Activated T-helper 1 cell treated with anti-CD3 and anti-CD28 coated beads, Interleukin-12 subunit alpha, Interleukin-12 subunit beta, Interleukin-2, Interleukin-4 antibody, amounts not matched to agents 30 ng/mL and 10 ng/mL and 1 ng/mL, durations not matched to agents 14 hours and 24 hours and 36 hours (primary cell): ENCODE results near the gene DSC1. TPM values are rescaled to one million over a fixed set of nuclear protein-coding genes. Genes with fewer than 3 reads are reported as not detected.

Experiments
- DNase-seq: peaks from one replicate; pipeline ENCODE4 v3.0.0; 2021; ENCODE audit warnings: low spot score
- H3K27ac Mint-ChIP-seq: one replicate; pipeline ENCODE4 v1.8.0; 2021; ENCODE audit warnings: mild to moderate bottlenecking, mixed read lengths
- H3K27me3 Mint-ChIP-seq: one replicate; pipeline ENCODE4 v1.8.0; 2022; ENCODE audit warnings: mild to moderate bottlenecking, moderate library complexity, mixed read lengths; ENCODE audit not compliant: insufficient read depth
- H3K36me3 Mint-ChIP-seq: one replicate; pipeline ENCODE4 v1.8.0; 2021; ENCODE audit warnings: low read depth, mixed read lengths
- H3K4me1 Mint-ChIP-seq: one replicate; pipeline ENCODE4 v1.8.0; 2021; ENCODE audit warnings: low read depth, mixed read lengths
- H3K4me3 Mint-ChIP-seq: one replicate; pipeline ENCODE4 v1.8.0; 2021; ENCODE audit warnings: mild to moderate bottlenecking, moderate library complexity, mixed read lengths
- H3K9me3 Mint-ChIP-seq: one replicate; pipeline ENCODE4 v1.8.0; 2021; ENCODE audit warnings: mixed read lengths
- intact Hi-C: fragments of 100-400 bp; cut with micrococcal nuclease; formaldehyde crosslinking; loops from one replicate; pipeline ENCODE4 v1.15.1; 2024
- total RNA-seq: library from RNA; stranded (reverse); gene quantifications from 2 replicates; pipeline ENCODE4 v1.2.3, GENCODE V29; 2022

DSC1 gene
- total RNA-seq, 1 donor from 2014 or later: not detected

DNA sequence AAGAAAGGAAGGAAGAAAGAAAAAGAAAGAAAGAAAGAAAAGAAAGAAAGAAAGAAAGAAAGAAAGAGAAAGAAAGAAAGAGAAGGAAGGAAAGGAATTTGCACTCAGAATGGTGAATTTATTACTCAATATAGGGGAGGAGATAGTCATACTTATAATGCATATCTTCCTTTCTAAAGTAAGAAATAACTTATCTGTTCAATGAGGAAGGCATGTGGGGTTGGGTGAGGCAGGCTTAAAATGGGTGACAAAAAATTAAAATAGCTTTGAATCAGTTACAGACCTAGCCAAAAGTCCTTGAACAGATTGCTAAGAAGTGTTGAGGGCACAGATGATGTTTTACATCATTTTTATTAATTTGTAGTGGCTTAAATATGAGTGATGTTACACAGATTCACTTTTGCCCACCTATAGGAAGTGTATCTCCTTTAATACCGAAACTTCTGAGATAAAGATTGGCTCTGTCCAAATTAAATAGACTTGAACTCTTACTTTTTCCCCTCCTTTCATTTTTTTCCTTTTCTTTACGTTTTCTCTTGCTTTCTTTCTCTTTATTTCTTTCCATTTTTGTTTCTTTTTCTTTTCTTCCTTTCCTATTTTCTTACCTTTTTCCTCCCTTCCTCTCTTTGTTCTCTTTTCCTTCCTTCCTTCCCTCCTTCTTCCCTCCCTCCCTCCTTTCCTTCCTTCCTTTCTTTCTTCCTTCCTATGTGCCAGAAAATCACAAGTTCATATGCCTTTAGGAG, 45.6 kb downstream of the DSC1 start:
- Mint-ChIP-seq H3K27me3 (no peaks in the 10 kb centered on the region), H3K4me3 (no peak overlapping the region), H3K27ac (no peak overlapping the region), H3K36me3 (no peaks in the 10 kb centered on the region), H3K4me1 (no peaks in the 10 kb centered on the region), H3K9me3 (peaks cover 5% of the 10 kb centered on the region)
- DNase-seq: no peak
- intact Hi-C loops: no loop called here

DNA sequence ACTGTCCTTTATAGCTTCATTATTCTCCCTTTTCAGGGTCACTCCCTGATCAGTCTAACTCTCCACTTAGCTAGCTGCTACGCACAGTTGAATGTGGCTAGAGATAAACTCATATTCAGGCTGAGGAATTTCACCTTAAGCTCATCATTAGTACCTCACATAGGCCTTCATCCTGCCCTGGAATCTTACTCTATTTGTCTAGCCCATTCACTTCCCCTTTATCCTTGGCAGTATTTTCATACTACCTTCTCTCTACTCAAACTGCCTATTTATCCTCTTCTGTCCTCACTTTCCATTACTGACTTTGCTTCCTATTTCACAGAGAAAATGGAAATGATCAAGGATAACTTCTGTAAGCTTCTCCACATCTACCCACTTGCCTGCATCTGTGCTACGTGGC, 49.9 kb downstream of the DSC1 start:
- no peak for DNase-seq
- intact Hi-C loops: no loop called here
- H3K27me3 Mint-ChIP-seq: no peaks in the 10 kb centered on the region
- H3K4me1 Mint-ChIP-seq: no peaks in the 10 kb centered on the region
- no peak overlapping the region for H3K4me3 Mint-ChIP-seq
- no peak overlapping the region for H3K27ac Mint-ChIP-seq
- no peaks in the 10 kb centered on the region for H3K36me3 Mint-ChIP-seq
- H3K9me3 Mint-ChIP-seq: no peaks in the 10 kb centered on the region

GRCh38 chr18:31105733-31106132, 56.9 kb downstream of the DSC1 start:
- no peak for DNase-seq
- Mint-ChIP-seq H3K27me3 (peaks cover 1% of the 10 kb centered on the region), H3K4me3 (no peak overlapping the region), H3K27ac (no peak overlapping the region), H3K4me1 (no peaks in the 10 kb centered on the region), H3K36me3 (no peaks in the 10 kb centered on the region), H3K9me3 (no peaks in the 10 kb centered on the region)
- intact Hi-C loops: no loop called here

GRCh38 chr18:31104444-31104843, 58.2 kb downstream of the DSC1 start:
- Mint-ChIP-seq H3K27me3 (peaks cover 7% of the 10 kb centered on the region), H3K36me3 (no peaks in the 10 kb centered on the region), H3K4me3 (no peak overlapping the region), H3K27ac (no peak overlapping the region), H3K4me1 (no peaks in the 10 kb centered on the region), H3K9me3 (no peaks in the 10 kb centered on the region)
- no peak for DNase-seq
- intact Hi-C loops: no loop called here

DNA sequence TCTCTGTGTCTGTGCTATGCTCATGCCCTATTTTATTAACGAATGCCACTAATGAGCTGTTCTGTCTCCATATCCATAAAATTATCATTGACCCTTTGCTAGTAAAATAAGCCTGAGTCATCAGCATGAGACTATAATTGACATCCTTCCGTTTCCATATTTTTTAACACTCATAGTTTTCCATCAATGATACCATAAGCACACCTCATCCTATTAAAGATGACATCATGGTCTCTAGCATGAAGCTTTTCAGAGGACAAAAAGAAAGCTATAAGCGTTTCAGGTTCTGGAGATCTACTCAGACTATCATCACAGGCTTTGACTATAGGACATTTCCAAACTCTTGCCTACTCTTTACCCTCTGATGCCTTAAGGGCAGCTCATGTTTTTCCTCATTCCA, 59.2 kb downstream of the DSC1 start:
- H3K4me1 Mint-ChIP-seq: no peaks in the 10 kb centered on the region
- no peak overlapping the region for H3K27ac Mint-ChIP-seq
- no peaks in the 10 kb centered on the region for H3K9me3 Mint-ChIP-seq
- H3K27me3 Mint-ChIP-seq: peaks cover 15% of the 10 kb centered on the region
- H3K4me3 Mint-ChIP-seq: no peak overlapping the region
- DNase-seq: no peak
- H3K36me3 Mint-ChIP-seq: no peaks in the 10 kb centered on the region
- intact Hi-C loops: no loop called here

GRCh38 chr18:31102941-31103340, 59.7 kb downstream of the DSC1 start:
- Mint-ChIP-seq H3K27ac (no peak overlapping the region), H3K4me1 (no peaks in the 10 kb centered on the region), H3K9me3 (no peaks in the 10 kb centered on the region), H3K4me3 (no peak overlapping the region), H3K27me3 (peaks cover 15% of the 10 kb centered on the region), H3K36me3 (no peaks in the 10 kb centered on the region)
- intact Hi-C loops: no loop called here
- no peak for DNase-seq

DNA sequence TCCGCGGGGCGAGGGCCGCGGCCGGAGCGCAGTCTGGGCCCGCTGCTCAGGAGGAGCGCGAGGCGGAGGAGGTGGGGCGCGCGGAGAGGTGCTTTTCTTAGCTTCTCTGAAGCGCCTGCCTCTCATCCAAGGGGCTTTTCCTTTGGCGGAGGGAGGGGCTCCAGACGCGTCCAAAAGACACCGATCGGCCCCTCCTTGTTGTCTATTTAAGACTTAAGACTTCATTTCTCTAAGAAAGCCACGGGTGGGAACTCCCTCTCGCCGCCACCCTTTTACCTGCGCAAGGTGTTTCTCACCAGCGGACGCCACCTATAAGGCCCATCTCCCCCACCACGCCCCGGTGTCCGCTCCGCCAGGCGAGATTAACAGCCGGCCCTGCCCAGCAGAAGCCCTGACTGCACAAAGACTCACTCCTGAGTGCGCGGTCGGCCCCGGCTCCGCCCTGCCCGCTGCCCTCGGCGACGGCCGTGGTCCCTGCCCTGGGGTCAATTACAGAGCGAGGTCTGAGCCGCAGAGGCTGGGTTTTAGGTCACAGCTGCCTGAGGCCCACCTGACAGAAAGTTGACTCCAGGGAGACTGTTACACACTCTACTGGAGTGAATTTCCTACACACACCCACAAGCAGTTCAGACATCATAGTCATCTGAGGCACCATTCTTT, 60.5 kb downstream of the DSC1 start, which contains the start of gene DSC2:
TSS of gene DSC2 (minus strand) at position 397 of the 660 bp plus-strand sequence. CDS start 450 bp downstream, outside the sequence.
- no peak within 1 kb of the TSS for H3K27ac Mint-ChIP-seq
- no peaks in the 10 kb centered on the region for H3K36me3 Mint-ChIP-seq
- H3K27me3 Mint-ChIP-seq: peaks cover 15% of the 10 kb centered on the region
- H3K4me3 Mint-ChIP-seq: no peak within 1 kb of the TSS
- intact Hi-C loops: no loop called here
- DNase-seq: no peak
- no peaks in the 10 kb centered on the region for H3K9me3 Mint-ChIP-seq
- H3K4me1 Mint-ChIP-seq: no peaks in the 10 kb centered on the region

DNA sequence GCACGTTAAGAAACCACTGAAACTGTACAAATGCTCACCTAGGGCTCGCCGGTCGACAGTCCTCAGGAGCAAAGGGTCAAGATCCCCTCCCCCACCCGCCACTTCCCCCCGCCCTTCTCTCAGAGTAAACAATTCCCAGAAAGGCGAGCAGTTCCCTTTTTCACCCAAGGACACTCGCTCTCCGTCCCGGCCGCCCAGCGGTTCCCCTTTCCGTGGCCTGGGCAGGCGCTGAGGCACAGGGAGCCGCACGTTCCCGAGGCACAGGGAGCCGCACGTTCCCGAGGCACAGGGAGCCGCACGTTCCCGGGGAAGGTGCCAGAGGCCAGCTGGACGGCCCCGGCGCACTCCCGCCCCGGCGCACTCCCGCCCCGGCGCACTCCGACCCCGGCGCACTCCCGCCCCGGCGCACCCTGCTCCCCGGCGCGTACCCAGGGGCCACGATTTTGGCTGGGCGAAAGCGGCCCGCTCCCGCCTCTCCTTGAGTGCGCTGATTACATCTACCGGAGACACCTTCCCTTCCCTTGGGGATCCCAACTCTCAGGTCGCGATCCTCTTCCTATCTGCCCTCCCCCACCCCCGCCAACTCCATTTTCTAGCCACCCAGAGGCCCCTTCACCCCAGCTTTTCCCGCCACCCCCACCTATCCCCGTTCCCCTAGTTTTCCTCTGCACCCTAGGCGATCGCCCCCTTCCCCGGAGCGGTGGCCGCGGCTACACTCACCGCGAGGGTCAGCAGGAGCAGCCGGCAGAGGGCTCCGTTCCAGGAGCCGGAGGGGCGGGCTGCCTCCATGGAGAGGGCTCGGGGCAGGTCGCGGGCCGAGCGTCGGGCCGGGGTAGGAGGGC, 61.3 kb downstream of the DSC1 start:
- Mint-ChIP-seq H3K27me3 (peaks cover 15% of the 10 kb centered on the region), H3K4me1 (no peaks in the 10 kb centered on the region), H3K36me3 (no peaks in the 10 kb centered on the region), H3K27ac (no peak overlapping the region), H3K9me3 (no peaks in the 10 kb centered on the region), H3K4me3 (no peak overlapping the region)
- intact Hi-C loops: no loop called here
- no peak for DNase-seq

DNA sequence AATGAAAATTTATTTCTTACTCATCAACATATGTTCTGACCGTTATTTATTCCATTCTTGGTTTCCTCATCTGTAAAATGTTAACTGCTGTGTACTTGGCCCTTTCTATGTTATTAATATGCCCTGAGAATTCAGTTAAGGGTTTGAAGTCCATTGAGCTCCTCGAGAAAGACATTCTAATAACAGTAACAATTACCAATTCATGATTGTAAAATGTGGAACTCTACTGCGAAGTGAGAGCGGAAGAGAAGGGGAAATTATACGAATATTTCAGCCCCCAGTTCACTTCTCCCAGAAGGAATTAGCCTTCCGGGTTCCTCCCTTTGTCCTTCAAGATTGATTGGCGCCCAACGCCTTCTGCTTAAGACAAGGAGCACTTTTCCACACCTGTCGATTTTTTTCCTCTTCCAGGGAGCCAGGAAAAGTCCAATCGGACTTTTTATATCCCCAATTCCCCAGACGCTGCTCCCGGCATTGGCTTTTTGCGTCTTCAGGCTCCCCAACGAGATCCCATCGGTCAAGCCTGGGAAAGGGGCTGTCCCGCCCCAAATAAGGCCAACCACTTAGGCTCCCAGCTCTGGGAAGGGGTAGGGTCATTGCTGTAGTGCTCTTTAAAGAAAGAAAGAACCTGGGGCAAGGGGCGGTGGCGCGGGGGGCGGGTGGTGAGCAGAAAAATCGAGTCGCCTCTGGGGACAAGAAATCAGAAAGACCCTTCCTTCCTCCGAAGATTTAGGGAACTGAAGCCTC, 62.0 kb downstream of the DSC1 start:
- H3K27ac Mint-ChIP-seq: no peak overlapping the region
- H3K4me1 Mint-ChIP-seq: no peaks in the 10 kb centered on the region
- H3K4me3 Mint-ChIP-seq: no peak overlapping the region
- intact Hi-C loops: no loop called here
- no peaks in the 10 kb centered on the region for H3K9me3 Mint-ChIP-seq
- peaks cover 15% of the 10 kb centered on the region for H3K27me3 Mint-ChIP-seq
- no peak for DNase-seq
- H3K36me3 Mint-ChIP-seq: no peaks in the 10 kb centered on the region

GRCh38 chr18:31099450-31100230, 63.0 kb downstream of the DSC1 start:
- no peaks in the 10 kb centered on the region for H3K36me3 Mint-ChIP-seq
- peaks cover 15% of the 10 kb centered on the region for H3K27me3 Mint-ChIP-seq
- H3K9me3 Mint-ChIP-seq: no peaks in the 10 kb centered on the region
- H3K4me1 Mint-ChIP-seq: no peaks in the 10 kb centered on the region
- no peak for DNase-seq
- no peak overlapping the region for H3K27ac Mint-ChIP-seq
- intact Hi-C loops: no loop called here
- H3K4me3 Mint-ChIP-seq: no peak overlapping the region

GRCh38 chr18:31098878-31099277, 63.8 kb downstream of the DSC1 start:
- Mint-ChIP-seq H3K9me3 (no peaks in the 10 kb centered on the region), H3K27ac (no peak overlapping the region)
- intact Hi-C loops: no loop called here

DNA sequence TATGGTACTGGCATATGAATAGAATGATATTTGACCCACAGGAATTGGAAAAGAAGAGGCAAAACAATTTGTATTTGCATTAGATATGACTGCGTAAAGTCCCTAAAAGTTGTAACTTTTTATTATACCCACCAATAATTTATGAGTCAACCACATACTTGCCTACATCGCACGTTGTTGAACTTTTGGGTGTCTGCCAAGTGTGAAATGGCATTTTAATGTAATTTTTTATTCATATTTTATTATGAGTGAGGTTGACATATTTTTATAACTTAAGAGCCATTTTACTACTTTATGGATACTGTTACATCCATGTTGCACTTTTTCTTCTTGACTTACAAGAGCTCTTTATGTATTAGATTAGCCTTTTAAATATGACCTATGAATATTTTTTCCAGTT, 65.0 kb downstream of the DSC1 start:
- H3K9me3 Mint-ChIP-seq: no peaks in the 10 kb centered on the region
- no peak overlapping the region for H3K4me3 Mint-ChIP-seq
- H3K27me3 Mint-ChIP-seq: peaks cover 13% of the 10 kb centered on the region
- no peaks in the 10 kb centered on the region for H3K36me3 Mint-ChIP-seq
- H3K27ac Mint-ChIP-seq: no peak overlapping the region
- intact Hi-C loops: no loop called here
- no peaks in the 10 kb centered on the region for H3K4me1 Mint-ChIP-seq
- no peak for DNase-seq

More at GRCh38 chr18:31098878-31099277, 63.8 kb downstream of the DSC1 start:
- no peak for DNase-seq
- Mint-ChIP-seq H3K36me3 (no peaks in the 10 kb centered on the region), H3K27me3 (peaks cover 13% of the 10 kb centered on the region), H3K4me3 (no peak overlapping the region), H3K4me1 (no peaks in the 10 kb centered on the region)
